Thyroid gland (tissue), 4 donors: ENCODE measurements around the gene CHRNA1. TPM values are rescaled to one million over a fixed set of nuclear protein-coding genes. Genes with fewer than 3 reads are reported as not detected.
A peak's percentile ranks its signal among the peaks of the same experiment; 100 is the strongest.

Experiments
- DNase-seq, 2 donors: peaks; one replicate each; pipeline ENCODE4 v3.0.0-alpha.2; 2019
- H3K27ac ChIP-seq, 3 donors: fragments of 200-600 bp; sonication (generic); 1 replicate in 2 of 3; 2 replicates in 1 of 3; pipeline ENCODE4 v1.5.1; 2016 to 2019; ENCODE audit warnings: mild to moderate bottlenecking in 1 of 3, moderate library complexity in 1 of 3
- H3K27me3 ChIP-seq: fragments of 200-600 bp; sonication (generic); one replicate; pipeline ENCODE4 v1.5.1; 2019
- H3K36me3 ChIP-seq, 2 donors: fragments of 200-600 bp; sonication (generic); one replicate each; pipeline ENCODE4 v1.5.1; 2016 to 2019
- H3K4me1 ChIP-seq, 2 donors: fragments of 200-600 bp; sonication (generic); one replicate each; pipeline ENCODE4 v1.5.1; 2017 to 2019
- H3K4me3 ChIP-seq, 3 donors: fragments of 200-600 bp; sonication (generic); replicated peaks in 1 of 3; 1 replicate in 2 of 3; 2 replicates in 1 of 3; pipeline ENCODE4 v1.5.1; 2016; ENCODE audit warnings: mild to moderate bottlenecking in 1 of 3
- H3K9me3 ChIP-seq: fragments of 200-600 bp; sonication (generic); one replicate; pipeline ENCODE4 v1.5.1; 2017
- CTCF ChIP-seq, 6 experiments: fragments of 200-600 bp in 3 of 6; fragments of 450-650 bp in 3 of 6; sonication (generic) in 3 of 6; IDR thresholded peaks; one replicate each; pipeline ENCODE4 v1.5.1; 2016 to 2019; ENCODE audit warnings: antibody characterized with exemption in 6 of 6, mild to moderate bottlenecking in 2 of 6, inconsistent platforms in 1 of 6, moderate library complexity in 1 of 6
- POLR2A ChIP-seq, 2 donors: fragments of 450-650 bp; IDR thresholded peaks; one replicate each; pipeline ENCODE4 v1.6.1; 2017; ENCODE audit warnings: antibody characterized with exemption in 2 of 2, mild to moderate bottlenecking in 2 of 2, moderate library complexity in 1 of 2
- WGBS, 2 donors: methylation state at CpG; one replicate each; pipeline ENCODE4 v1.1.5; 2017; 5-methylcytosine and 5-hydroxymethylcytosine counted together
- intact Hi-C: fragments of 100-400 bp; cut with DNase I; formaldehyde crosslinking; loops from one replicate; pipeline ENCODE4 v1.15.1; 2023
- total RNA-seq, 4 donors: library from RNA; depleted of rRNA; stranded (reverse); fragments of >200 nt; gene quantifications; one replicate each; pipeline ENCODE4 v1.2.3, GENCODE V29; 2016

CHRNA1 gene
- total RNA-seq, 4 donors from 2014 or later, result not detected

- no peak overlapping the region for H3K4me3 ChIP-seq
- no peak overlapping the region for H3K27ac ChIP-seq
- DNase-seq, result peak; percentile 12 to 15
- TF ChIP-seq CTCF (IDR thresholded peaks at IDR 0.05) (no peak), POLR2A (IDR thresholded peaks at IDR 0.05) (no peak)
- H3K27me3 ChIP-seq, result no peaks in the 10 kb centered on the region
- intact Hi-C loops, result no loop called here
- no peaks in the 10 kb centered on the region for H3K36me3 ChIP-seq
- 74 to 77% methylated on average over 10 to 13 of the region's 13 CpGs for WGBS, 2 donors
- H3K4me1 ChIP-seq, result peaks cover 0 to 4% of the 10 kb centered on the region in 2 donors
- no peaks in the 10 kb centered on the region for H3K9me3 ChIP-seq
Measured at GRCh38 chr2:174778085-174778981, 14.1 kb upstream of the CHRNA1 start.

DNA sequence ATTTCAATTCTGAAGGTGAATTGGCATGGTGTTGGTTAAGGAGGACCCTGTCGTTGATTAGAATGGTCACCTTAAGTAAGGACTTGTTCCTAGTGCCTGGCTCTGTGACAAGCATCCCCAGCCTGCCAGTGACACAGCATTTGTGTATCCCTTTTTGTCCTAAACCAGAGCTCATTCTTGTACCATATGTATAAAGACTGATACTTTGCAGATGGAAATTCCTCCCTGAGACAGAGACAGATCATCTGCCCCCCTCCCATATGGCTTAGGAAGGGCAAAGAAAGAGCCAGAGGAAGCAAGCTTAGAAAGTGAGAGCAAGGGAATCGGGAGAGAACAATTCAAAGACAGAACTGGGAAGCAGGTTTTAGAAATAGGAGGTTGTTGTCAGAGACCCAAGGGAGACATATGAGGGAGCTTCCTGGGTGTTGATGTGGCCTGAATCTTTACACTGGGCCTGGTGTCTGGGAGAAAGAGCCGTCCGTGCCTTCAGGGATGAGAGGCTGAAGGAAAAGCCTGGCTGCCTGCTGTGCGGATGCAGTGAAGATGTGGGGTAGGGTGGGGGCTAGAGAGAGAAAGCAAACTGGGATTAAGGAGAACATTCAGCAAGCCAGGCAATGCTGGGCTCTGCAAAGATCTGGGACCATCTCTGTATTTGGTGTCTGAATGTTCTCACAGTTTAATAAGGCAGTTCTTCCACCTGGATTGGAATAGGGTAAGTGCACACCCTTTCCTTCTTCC lies 13.2 kb upstream of the CHRNA1 start:
- no peak for TF ChIP-seq POLR2A (IDR thresholded peaks at IDR 0.05)
- no peak for TF ChIP-seq CTCF (IDR thresholded peaks at IDR 0.05)
- Histone ChIP-seq H3K27ac (no peak overlapping the region), H3K4me3 (no peak overlapping the region), H3K27me3 (no peaks in the 10 kb centered on the region), H3K9me3 (no peaks in the 10 kb centered on the region), H3K4me1 (peaks cover 0 to 4% of the 10 kb centered on the region in 2 donors), H3K36me3 (no peaks in the 10 kb centered on the region)
- 83 to 84% methylated on average over 5 of the region's 5 CpGs for WGBS, 2 donors
- intact Hi-C loops, result no loop called here
- DNase-seq, result no peak

- 81 to 83% methylated on average over 3 of the region's 3 CpGs for WGBS, 2 donors
- DNase-seq, result no peak
- H3K27ac ChIP-seq, result no peak overlapping the region
- H3K36me3 ChIP-seq, result no peaks in the 10 kb centered on the region
- H3K9me3 ChIP-seq, result no peaks in the 10 kb centered on the region
- peaks cover 0 to 9% of the 10 kb centered on the region in 2 donors for H3K4me1 ChIP-seq
- intact Hi-C loops, result no loop called here
- H3K27me3 ChIP-seq, result no peaks in the 10 kb centered on the region
- H3K4me3 ChIP-seq, result no peak overlapping the region
- no peak for TF ChIP-seq POLR2A (IDR thresholded peaks at IDR 0.05)
- no peak for TF ChIP-seq CTCF (IDR thresholded peaks at IDR 0.05)
Measured at GRCh38 chr2:174776675-174777074, 12.4 kb upstream of the CHRNA1 start.

DNA sequence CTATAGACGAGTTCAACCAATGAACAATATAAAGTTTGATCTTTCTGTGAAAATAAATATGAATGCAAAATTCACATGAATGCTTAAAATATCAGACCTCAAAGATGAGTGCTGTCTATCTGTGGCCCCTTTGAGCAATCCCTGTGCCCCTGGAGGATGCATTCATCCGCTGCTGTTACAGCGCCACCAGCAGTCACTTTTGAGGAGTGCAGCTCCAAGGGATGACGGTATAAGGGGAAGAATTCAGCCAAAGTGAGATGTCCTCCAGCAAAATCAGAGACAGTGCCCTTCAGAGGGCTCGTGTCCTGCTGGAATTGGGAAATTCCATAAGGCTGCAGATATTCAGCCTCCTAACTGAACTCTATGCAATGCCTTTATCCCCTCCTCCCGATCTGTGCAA lies 12.0 kb upstream of the CHRNA1 start:
- DNase-seq, result no peak
- H3K4me1 ChIP-seq, result peaks cover 0 to 12% of the 10 kb centered on the region in 2 donors
- H3K27me3 ChIP-seq, result no peaks in the 10 kb centered on the region
- no peak overlapping the region for H3K27ac ChIP-seq
- WGBS, 2 donors, result 77 to 81% methylated on average over 6 of the region's 6 CpGs
- intact Hi-C loops, result no loop called here
- no peaks in the 10 kb centered on the region for H3K9me3 ChIP-seq
- H3K4me3 ChIP-seq, result no peak overlapping the region
- no peak for TF ChIP-seq POLR2A (IDR thresholded peaks at IDR 0.05)
- no peak for TF ChIP-seq CTCF (IDR thresholded peaks at IDR 0.05)
- no peaks in the 10 kb centered on the region for H3K36me3 ChIP-seq

DNA sequence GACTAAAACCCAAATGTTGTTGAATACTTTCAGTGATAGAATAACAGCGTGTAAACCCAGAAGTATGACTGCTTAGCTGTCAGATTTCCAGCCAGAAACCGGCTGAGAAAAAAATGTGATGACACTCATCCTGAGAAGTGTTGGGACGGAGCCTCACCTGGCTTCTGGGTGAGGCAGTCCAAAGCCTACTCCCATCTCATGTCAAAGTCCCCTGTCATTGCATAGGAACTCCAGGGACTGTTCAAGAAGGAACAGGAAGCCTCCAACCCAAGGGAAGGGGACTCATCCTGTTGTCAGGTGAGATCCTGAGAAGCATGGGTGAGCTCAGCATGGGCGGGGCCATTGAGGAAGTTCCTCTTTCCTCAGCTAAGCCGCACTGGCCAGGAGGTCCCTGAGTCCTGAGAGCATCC lies 11.3 kb upstream of the CHRNA1 start:
- intact Hi-C loops, result no loop called here
- WGBS, 2 donors, result 79 to 86% methylated on average over 3 to 4 of the region's 5 CpGs

More for the DNA sequence above, 11.3 kb upstream of the CHRNA1 start:
- Histone ChIP-seq H3K4me1 (peaks cover 0 to 12% of the 10 kb centered on the region in 2 donors), H3K36me3 (no peaks in the 10 kb centered on the region), H3K4me3 (no peak overlapping the region), H3K27me3 (no peaks in the 10 kb centered on the region), H3K27ac (no peak overlapping the region), H3K9me3 (no peaks in the 10 kb centered on the region)
- no peak for DNase-seq
- TF ChIP-seq CTCF (IDR thresholded peaks at IDR 0.05), result no peak
- TF ChIP-seq POLR2A (IDR thresholded peaks at IDR 0.05), result no peak
